Activated naive CD4-positive, alpha-beta T cell treated with Interleukin-2 at 50 U/mL for 16 hours (primary cell): Measurements from ENCODE around the gene TNKS1BP1.

ENCODE experiments used
- DNase-seq: peaks from one replicate; pipeline ENCODE4 v3.0.0-alpha.2; 2020

TNKS1BP1 gene

GRCh38 chr11:57325735-57326048, 940 bp upstream of the TNKS1BP1 start:
- DNase-seq, result no peak

GRCh38 chr11:57324154-57324885, 432 bp downstream of the TNKS1BP1 start:
- peak; percentile 8 for DNase-seq

- DNase-seq, result no peak
Observed at GRCh38 chr11:57323855-57324153, 948 bp downstream of the TNKS1BP1 start.

GRCh38 chr11:57323167-57323854, 1.4 kb downstream of the TNKS1BP1 start:
- DNase-seq, result no peak

GRCh38 chr11:57322256-57323166, 2.2 kb downstream of the TNKS1BP1 start:
- DNase-seq, result peak; percentile 27

GRCh38 chr11:57321388-57322255, 3.1 kb downstream of the TNKS1BP1 start:
- DNase-seq, result no peak

- DNase-seq, result no peak
Observed at GRCh38 chr11:57320719-57321387, 3.9 kb downstream of the TNKS1BP1 start.

DNA sequence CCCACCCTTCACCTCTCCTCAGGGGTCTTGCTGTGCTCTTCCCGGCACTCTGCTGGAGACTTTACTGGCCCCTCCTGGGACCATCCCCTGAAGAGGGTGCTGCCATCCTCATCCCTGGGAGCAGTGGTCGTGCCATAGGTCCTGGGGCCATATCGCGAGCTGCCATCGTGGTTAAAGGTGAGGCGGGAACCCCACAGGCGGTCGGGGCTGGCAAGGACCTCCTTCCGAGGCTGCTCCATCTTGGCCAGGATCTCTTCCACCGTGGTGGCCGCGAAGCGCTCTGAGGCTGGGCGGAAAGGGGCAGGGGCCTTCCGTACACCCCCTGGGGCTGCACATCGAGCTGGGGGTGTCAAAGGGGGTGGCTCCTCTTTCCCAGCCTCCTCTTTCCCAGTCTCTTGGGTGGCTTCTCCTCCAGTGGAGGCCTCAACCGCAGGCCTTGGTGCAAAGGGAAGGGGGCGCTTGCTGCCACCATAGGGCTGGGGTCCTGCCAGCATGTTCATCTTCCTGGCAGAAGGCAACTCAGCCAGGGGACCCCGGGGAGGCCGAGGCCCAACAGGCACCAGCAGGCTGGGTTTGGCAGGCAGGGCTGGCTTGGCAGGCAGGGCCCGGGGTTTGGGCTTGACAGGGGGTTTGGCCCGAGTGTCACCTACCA, 4.6 kb downstream of the TNKS1BP1 start:
- DNase-seq, result no peak

- no peak for DNase-seq
Observed at GRCh38 chr11:57318178-57318577, 6.6 kb downstream of the TNKS1BP1 start.

DNA sequence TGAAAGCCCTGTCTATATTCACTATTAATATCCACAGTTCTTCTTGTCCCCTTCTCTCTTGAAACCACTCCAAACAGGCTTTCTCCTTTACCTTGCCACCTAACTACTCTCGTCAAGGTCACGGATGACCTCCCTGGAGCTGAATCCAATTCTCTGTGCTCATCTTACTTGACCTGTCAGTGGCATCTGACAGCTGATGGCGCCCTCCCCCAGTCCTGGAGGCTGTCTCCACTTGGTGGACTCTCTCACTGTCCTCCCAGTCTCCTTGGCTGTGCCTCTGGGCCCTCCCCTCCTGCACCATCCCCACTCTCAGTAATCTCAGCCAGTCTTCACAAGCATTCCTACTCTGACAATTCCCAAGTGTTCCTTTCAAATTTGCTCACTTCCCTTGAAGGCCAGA, 8.7 kb downstream of the TNKS1BP1 start:
- DNase-seq, result no peak

DNA sequence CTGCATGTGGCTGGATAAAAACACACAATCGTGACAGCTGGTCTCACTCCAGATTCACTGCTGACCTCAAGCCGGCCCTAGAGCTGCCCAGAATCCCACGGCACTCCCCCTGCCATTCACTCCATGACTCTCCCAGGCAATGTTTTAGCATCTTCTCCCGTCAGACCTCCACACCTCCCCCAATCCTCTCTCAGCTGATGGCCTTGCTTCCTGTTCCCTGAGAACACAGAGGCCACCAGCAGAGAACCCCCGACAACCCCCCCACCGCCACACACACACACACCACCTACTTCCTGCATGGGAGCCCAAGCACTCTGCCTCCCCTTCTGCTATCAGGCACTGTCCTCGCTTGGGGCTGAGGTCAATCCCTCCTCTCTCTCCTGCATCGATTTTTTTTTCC, 9.3 kb downstream of the TNKS1BP1 start:
- no peak for DNase-seq

DNA sequence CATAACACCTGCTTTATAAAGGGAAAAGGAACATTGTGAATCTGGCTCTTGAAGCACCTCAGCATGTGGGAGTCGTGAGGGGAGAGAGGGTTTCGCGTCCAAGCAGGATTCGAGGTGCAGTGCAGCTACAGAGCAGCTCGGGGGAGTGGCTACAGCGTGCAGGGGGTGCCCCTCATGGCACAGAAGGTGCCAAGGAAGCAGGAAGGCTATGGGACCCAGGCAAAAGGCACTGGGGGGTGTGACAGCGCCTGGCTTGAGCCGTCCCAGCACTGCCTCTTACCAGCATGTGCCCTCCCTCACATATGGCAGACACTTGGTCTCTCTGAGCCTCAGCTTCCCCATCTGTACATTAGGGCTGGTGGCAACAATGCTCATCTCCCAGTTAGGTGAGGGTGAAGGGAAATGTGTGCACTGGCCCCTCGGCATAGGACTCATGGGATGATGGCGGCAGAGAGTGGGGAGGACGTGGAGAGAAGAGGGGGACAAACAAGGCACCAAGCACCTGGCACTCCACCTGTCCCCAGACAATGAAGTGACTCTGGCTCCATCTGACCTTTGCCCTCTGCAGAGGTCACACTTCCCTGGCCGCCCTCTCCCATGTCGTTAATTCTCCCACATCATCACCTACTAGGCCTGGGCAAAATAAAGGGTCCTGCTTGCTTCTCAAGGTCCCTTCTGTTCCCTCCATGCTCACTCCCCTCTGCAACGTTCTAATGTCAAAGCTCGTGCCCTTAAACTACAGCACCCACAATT, 10.4 kb downstream of the TNKS1BP1 start:
- no peak for DNase-seq

DNA sequence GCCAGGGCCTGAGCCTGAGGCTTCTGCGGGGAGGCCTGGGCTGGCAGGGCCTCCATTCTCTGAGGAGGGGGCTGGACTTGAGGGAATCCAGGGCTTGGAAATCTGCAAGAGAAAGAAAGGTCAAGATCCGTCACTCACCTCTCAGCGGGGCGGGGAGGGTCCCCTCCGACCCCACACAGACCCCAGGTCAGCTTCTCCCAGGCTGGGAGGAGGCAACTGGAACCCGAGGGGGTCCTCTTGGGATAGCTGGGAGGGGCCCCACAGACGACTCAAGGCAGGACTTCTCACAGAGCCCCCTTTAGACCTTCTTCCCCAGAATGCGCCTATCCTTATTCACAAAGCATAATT, 11.0 kb downstream of the TNKS1BP1 start:
- no peak for DNase-seq

DNA sequence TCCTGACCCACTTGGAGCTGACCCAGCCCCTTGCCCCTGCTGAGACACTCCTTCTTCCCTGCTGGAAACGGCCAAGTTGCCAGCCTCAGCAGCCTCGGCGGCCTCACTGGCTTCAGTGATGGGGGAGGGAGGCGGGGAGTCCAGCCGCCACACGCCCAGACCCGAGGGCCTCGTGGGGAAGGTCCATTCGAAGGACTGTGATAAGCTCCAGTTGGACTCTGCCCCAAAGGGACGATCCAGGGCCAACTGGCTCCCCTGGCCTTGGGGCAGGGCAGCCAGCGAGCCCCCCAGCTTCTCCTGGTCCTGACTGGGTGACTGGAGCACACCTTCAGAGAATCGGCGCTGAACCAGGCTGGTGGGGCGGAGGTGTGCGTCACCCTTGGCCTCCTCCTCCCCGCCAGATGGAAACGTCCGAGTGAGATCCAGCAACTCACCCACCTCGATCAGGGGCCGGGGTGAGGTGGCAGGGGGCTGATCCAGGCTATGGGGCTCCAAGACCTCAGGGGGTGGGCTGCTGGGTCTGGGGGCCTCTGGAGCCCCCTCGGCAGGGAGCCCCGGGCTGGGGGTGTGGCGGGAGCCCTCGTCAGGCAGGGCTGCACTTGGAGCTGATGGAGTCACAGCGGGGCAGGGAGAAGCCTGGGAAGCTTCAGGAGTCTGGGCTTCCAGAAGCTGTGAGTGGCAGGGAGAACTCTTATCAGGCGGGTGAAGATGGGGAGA, 11.5 kb downstream of the TNKS1BP1 start:
- no peak for DNase-seq

GRCh38 chr11:57312511-57313021, 12.2 kb downstream of the TNKS1BP1 start:
- no peak for DNase-seq

DNA sequence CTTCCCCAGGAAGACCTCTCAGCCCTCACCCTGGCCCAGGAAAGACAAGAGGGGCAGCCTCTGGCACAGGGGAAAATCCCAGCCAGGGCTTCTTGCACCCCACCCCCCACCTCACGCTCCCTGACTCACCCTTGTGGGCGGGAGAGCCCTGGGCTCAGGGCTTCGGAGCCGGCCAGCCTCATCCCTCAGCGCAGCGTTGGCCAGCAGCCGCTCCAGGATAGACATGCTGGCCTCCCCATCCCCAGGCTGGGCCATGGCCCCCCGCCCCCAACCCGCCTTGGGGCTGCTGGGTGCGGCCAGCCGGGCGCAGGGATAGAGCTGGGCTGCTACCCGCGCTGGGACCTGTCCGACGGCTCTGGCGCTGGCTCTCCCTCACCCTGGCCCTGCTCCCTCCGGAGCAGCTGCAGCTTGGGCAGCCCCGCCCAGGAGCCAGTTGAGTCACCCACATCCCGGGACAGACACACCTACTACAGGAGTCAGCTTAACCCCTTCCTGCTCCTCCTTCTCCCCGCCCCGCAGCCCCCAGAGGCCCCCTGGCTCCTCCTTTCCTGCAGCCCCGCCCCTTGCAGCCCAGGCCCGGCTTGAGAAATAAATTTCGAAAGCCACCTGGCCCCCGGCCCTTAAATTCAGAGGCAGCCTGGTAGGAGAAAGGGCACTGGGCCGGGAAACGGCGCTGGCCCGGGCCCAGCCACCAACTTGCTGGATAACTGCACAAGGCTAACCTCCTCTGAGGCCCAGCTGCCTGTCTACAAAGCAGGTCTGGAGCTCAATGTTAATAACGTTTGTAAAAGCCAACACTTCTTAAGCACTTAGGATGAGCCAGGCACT, 13.4 kb downstream of the TNKS1BP1 start:
- peak; percentile 55 for DNase-seq

DNA sequence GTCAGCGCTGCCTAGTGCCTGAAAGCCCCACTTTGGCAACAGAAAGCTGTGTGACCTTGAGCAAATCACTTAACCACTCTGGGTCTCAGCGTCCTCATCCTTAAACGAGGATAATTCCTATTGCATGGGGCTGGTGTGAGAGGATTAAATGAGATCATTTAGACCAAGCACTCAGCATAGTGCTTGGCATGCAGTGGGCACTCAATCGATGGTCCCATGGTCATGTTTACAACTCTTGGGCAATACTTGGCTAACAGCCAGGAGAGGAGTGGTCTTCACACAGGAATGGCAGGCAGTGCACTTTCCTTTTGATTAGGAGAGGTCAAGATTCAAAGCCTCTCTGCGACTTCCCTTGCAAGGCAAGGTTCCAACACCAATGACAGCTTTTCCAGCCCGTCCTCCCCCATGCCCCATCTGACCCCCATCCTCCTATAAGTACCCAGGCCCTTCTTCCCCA, 14.1 kb downstream of the TNKS1BP1 start:
- DNase-seq, result no peak

GRCh38 chr11:57310091-57310490, 14.7 kb downstream of the TNKS1BP1 start:
- DNase-seq, result no peak
